OCI-LY7 (cell line): ENCODE measurements around the gene SEL1L2. TPM values are rescaled to one million over a fixed set of nuclear protein-coding genes. Genes with fewer than 3 reads are reported as not detected.

Experiments used
- BruUV-seq: library from RNA; stranded (reverse); fragments of 400-500 nt; replicated peaks from 2 replicates; lab custom pipeline; 2021; lab: Mats Ljungman, UMichigan
- CTCF ChIA-PET: fragments of 300-600 bp; sonication (Branson Sonifier 250); formaldehyde crosslinking; loops from one replicate; lab custom pipeline; 2022; ENCODE audit warnings: antibody characterized with exemption; ENCODE audit not compliant: unreplicated experiment; lab: Charles Lee
- POLR2A ChIA-PET: fragments of 300-600 bp; sonication (Branson Sonifier 250); formaldehyde crosslinking; loops from one replicate; lab custom pipeline; 2022; ENCODE audit warnings: antibody characterized with exemption; lab: Charles Lee
- DNase-seq: peaks from one replicate; pipeline ENCODE4 v3.0.0-alpha.2; 2015; ENCODE audit warnings: low spot score
- H2AFZ ChIP-seq: fragments of 200-600 bp; sonication (generic), shearing (Covaris generic); 2 replicates; pipeline ENCODE4 v1.6.1; 2014; ENCODE audit warnings: mild to moderate bottlenecking, antibody characterized with exemption, low read length, moderate library complexity
- H3K27ac ChIP-seq: fragments of 200-600 bp; sonication (generic); 2 replicates; pipeline ENCODE4 v1.5.1; 2014; ENCODE audit warnings: mixed run types, low read depth, mild to moderate bottlenecking, moderate library complexity, low read length, inconsistent platforms; ENCODE audit not compliant: poor library complexity, severe bottlenecking
- H3K36me3 ChIP-seq: fragments of 200-600 bp; sonication (generic); 2 replicates; pipeline ENCODE4 v1.6.1; 2014; ENCODE audit warnings: mild to moderate bottlenecking, antibody characterized with exemption, low read length, moderate library complexity, mixed read lengths; ENCODE audit not compliant: insufficient read depth
- H3K4me1 ChIP-seq: fragments of 200-600 bp; sonication (generic); 2 replicates; pipeline ENCODE4 v1.5.1; 2014; ENCODE audit warnings: mild to moderate bottlenecking, low read length; ENCODE audit not compliant: insufficient read depth, poor library complexity, severe bottlenecking
- H3K4me2 ChIP-seq: fragments of 200-600 bp; sonication (generic); 2 replicates; pipeline ENCODE4 v1.6.1; 2014; ENCODE audit warnings: mild to moderate bottlenecking, low read length
- H3K4me3 ChIP-seq: fragments of 200-600 bp; sonication (generic); 2 replicates; pipeline ENCODE4 v1.5.1; 2014; ENCODE audit warnings: mild to moderate bottlenecking, low read depth, low read length; ENCODE audit not compliant: poor library complexity, severe bottlenecking
- H3K79me2 ChIP-seq: fragments of 200-600 bp; sonication (generic); 2 replicates; pipeline ENCODE4 v1.6.1; 2016; ENCODE audit warnings: low read depth, mild to moderate bottlenecking, low read length, moderate library complexity, mixed read lengths; ENCODE audit not compliant: insufficient read depth
- H3K9me2 ChIP-seq: fragments of 200-600 bp; sonication (generic); 2 replicates; pipeline ENCODE4 v1.6.1; 2016; ENCODE audit warnings: mild to moderate bottlenecking, low read length, mixed read lengths; ENCODE audit not compliant: insufficient read depth
- H3K9me3 ChIP-seq: fragments of 200-600 bp; sonication (generic); 2 replicates; pipeline ENCODE4 v1.6.1; 2014; ENCODE audit warnings: mild to moderate bottlenecking, mixed run types, low read length, mixed read lengths
- H4K20me1 ChIP-seq: fragments of 200-600 bp; sonication (generic); 2 replicates; pipeline ENCODE4 v1.6.1; 2014; ENCODE audit warnings: mild to moderate bottlenecking, antibody characterized with exemption, low read length, moderate library complexity, mixed read lengths; ENCODE audit not compliant: insufficient read depth
- CTCF ChIP-seq: fragments of 200-600 bp; sonication (generic); conservative IDR thresholded peaks from 2 replicates; pipeline ENCODE4 v1.5.1; 2014; ENCODE audit warnings: mild to moderate bottlenecking, antibody characterized with exemption, low read length, moderate library complexity, mixed read lengths
- EZH2phosphoT487 ChIP-seq: fragments of 200-600 bp; sonication (generic); IDR thresholded peaks from 2 replicates; pipeline ENCODE4 v1.6.1; 2018; ENCODE audit warnings: low read depth, borderline replicate concordance, mild to moderate bottlenecking, mixed run types, antibody characterized with exemption, low read length, moderate library complexity, mixed read lengths
- intact Hi-C: fragments of 100-400 bp; cut with micrococcal nuclease; formaldehyde crosslinking; loops from one replicate; pipeline ENCODE4 v1.10.0; 2022; ENCODE audit not compliant: unreplicated experiment
- total RNA-seq, 2 experiments: library from RNA; depleted of rRNA in 1 of 2; stranded (reverse); fragments of >200 nt in 1 of 2; shearing (Covaris generic) in 1 of 2; gene quantifications; 2 replicates each; pipeline ENCODE4 v1.2.3, GENCODE V29; 2014 to 2022

SEL1L2 gene
- total RNA-seq, 2 experiments from 2014 or later, result not detected

DNA sequence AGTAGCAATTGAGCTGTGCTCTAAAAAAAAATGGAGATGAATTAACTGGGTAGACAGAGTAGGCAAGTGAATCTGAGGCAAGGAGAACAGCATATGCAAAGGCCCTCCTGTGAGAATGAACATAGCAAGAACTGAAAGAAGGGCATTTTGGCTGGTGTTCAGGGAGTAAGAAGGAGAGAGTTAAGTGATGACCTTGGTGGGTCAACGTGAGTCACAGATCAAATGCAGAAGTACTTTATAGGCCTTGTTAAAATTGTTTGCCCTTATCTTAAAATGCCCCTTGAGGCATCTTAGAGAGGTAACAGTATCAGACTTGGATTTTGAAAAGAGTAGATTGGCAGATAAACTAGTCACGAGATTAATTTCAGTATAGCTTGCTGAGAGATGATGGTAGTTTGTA is 181.0 kb downstream of the SEL1L2 start:
- H3K9me3 ChIP-seq, result no peaks in the 10 kb centered on the region
- ChIA-PET CTCF (no interaction called here), POLR2A (interaction anchor here (0.8 kb wide), 1 partner anchor 9 kb away, joined by 3 read pairs; no protein-coding TSS in a partner anchor)
- no peaks in the 10 kb centered on the region for H4K20me1 ChIP-seq
- H3K79me2 ChIP-seq, result no peaks in the 10 kb centered on the region
- no peaks in the 10 kb centered on the region for H3K9me2 ChIP-seq
- H3K4me1 ChIP-seq, result no peaks in the 10 kb centered on the region
- BruUV-seq, result no TSS peak
- H3K27ac ChIP-seq, result no peak overlapping the region
- no peak overlapping the region for H3K4me2 ChIP-seq
- intact Hi-C loops, result no loop called here
- TF ChIP-seq CTCF (no peak), EZH2phosphoT487 (no peak)
- DNase-seq, result no peak
- peaks cover 82% of the 10 kb centered on the region for H3K36me3 ChIP-seq
- no peak overlapping the region for H3K4me3 ChIP-seq
- no peak overlapping the region for H2AFZ ChIP-seq

DNA sequence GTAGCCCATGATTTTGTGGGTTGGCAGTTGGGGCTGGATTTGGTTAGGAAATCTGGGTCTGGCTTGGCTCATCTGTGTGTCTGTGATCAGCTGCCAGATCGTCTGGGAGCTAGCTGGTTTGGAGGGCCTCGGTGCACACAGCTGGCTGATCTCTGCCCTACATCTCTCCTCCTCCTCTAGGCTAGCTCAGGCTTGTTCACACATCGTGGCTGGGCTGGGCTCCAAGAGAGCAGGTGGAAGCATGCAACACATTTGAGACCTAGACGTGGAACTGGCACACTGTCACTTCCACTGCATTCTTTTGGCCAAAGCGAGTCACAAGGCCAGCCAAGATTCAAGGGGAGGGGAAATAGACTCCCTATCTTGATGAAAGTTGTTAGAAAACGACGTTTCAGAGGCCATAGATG is 189.7 kb downstream of the SEL1L2 start:
- no peak overlapping the region for H3K4me2 ChIP-seq
- TF ChIP-seq EZH2phosphoT487 (no peak), CTCF (no peak)
- no TSS peak for BruUV-seq
- ChIA-PET POLR2A (interaction anchor here (2.6 kb wide), 1 partner anchor 15 kb away, joined by 10 read pairs; the partner anchor contains the start of genes ESF1 and NDUFAF5), CTCF (no interaction called here)
- H3K27ac ChIP-seq, result no peak overlapping the region
- no peaks in the 10 kb centered on the region for H3K4me1 ChIP-seq
- no peaks in the 10 kb centered on the region for H3K9me3 ChIP-seq
- H3K4me3 ChIP-seq, result no peak overlapping the region
- no peaks in the 10 kb centered on the region for H3K79me2 ChIP-seq
- H3K9me2 ChIP-seq, result no peaks in the 10 kb centered on the region
- H2AFZ ChIP-seq, result no peak overlapping the region
- 0 out of 2 replicates have a peak, but pooled peaks cover 3% of the 10 kb centered on the region for H4K20me1 ChIP-seq
- DNase-seq, result no peak
- intact Hi-C loops, result no loop called here
- peaks cover 92% of the 10 kb centered on the region for H3K36me3 ChIP-seq

DNA sequence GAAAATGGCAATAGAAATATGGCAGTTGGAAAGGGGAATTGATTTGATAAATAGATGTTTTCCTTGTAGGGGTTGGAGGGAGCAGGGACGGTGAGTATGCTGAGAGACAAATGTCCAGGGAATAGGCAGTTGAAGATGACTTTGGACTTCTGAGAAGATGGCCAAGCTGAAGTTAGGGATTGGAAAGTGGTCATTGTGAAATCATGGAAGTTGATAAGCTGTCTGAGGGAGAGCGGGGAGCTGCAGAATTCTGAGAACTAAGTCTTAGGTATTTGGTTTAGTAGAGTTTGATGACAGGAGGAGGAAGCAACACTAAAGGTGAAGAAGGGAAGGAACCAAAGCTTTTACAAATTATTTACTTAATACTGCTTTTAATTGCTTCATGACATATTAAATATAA is 190.4 kb downstream of the SEL1L2 start:
- ChIA-PET POLR2A (interaction anchor here (0.6 to 2.6 kb wide), 2 partner anchors 10 to 14 kb away, joined by 3 to 10 read pairs; partner anchors contain the start of genes ESF1 and NDUFAF5), CTCF (no interaction called here)
- Histone ChIP-seq H3K36me3 (peaks cover 97% of the 10 kb centered on the region), H2AFZ (no peak overlapping the region), H4K20me1 (0 out of 2 replicates have a peak, but pooled peaks cover 3% of the 10 kb centered on the region), H3K79me2 (no peaks in the 10 kb centered on the region), H3K4me3 (no peak overlapping the region), H3K27ac (no peak overlapping the region), H3K9me2 (no peaks in the 10 kb centered on the region), H3K9me3 (no peaks in the 10 kb centered on the region), H3K4me1 (no peaks in the 10 kb centered on the region), H3K4me2 (no peak overlapping the region)
- TF ChIP-seq EZH2phosphoT487 (no peak), CTCF (no peak)
- BruUV-seq, result no TSS peak
- intact Hi-C loops, result no loop called here
- DNase-seq, result no peak
